GM15510 (cell line): ENCODE measurements around the gene GPR52.

Experiments
- POLR2A ChIP-seq: IDR thresholded peaks from 3 replicates; pipeline ENCODE4 v1.6.1; 2011; ENCODE audit warnings: borderline replicate concordance; ENCODE audit not compliant: insufficient read length; ENCODE audit errors: extremely low read depth

Gene GPR52

DNA sequence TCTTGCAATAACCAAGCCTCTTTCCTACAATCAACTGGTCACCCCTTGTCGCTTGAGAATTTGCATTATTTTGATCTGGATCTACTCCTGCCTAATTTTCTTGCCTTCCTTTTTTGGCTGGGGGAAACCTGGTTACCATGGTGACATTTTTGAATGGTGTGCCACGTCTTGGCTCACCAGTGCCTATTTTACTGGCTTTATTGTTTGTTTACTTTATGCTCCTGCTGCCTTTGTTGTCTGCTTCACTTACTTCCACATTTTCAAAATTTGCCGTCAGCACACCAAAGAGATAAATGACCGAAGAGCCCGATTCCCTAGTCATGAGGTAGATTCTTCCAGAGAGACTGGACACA lies 743 bp downstream of the GPR52 start:
- no peak for TF ChIP-seq POLR2A

DNA sequence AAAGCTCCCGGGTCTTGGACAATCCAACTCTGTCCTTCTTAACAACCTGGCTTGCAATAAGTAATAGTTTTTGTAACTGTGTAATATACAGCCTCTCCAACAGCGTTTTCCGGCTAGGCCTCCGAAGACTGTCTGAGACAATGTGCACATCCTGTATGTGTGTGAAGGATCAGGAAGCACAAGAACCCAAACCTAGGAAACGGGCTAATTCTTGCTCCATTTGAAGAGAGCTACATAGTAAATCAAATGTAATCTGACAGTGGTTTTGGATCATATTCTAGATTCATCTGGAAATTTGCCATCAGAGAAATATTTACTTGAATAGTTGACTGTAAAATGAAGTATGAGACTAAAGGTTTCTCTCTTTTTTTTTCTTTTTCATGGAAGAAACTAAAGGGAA lies 1.2 kb downstream of the GPR52 start:
- no peak for TF ChIP-seq POLR2A

DNA sequence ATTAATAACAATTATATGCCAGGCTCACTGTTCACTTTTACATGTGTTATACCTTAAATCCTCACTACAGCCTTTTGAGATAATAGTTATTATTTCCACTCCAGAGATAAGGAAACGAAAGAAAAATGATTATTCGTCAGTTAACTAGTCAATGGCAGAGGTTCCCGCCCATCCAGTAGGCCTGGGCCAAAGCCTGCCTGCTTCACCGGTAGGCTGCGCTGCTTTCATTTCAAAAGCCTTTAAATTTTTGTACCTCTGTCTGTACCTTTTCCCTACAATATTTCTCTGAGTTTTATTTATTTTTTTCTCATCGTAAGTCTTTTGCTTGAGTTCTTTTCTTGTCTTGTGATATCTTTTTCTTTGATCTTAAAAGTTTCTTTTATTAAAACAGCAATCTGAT lies 3.6 kb downstream of the GPR52 start:
- no peak for TF ChIP-seq POLR2A

DNA sequence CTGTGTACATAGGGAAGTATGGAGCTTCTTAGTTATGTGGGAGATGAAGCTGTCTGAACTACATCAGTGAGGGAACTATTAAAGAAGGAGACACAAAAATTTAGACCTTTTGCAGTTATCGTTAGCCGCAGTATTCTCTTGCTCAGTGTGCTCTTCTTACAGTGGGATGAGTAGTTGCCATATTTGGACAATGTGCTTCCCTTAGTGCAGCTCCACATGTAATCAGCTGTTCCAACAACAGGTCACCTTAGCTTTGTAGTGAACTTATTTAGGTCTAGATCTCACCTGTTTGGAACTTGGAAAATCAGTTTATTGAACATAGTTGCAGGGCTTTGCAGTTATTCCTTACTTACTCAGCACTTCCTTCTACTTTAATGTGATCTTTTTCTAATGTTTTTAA lies 18.1 kb downstream of the GPR52 start:
- TF ChIP-seq POLR2A: no peak

DNA sequence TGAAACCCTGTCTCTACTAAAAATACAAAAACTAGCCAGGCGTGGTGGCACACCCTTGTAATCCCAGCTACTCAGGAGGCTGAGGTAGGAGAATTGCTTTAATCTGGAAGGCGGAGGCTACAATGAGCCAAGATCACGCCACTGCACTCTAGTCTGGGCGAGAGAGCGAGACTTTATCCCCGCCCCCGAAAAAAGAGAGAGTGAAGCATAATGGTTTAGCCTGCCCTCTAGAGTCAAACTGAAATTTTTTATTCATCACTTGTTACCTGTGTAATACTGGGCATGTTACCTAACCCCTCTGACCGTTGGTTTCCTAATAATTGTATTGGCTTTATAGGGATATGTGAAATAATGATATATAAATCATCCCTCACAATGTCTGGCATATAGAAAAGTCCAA lies 18.8 kb downstream of the GPR52 start:
- no peak for TF ChIP-seq POLR2A

DNA sequence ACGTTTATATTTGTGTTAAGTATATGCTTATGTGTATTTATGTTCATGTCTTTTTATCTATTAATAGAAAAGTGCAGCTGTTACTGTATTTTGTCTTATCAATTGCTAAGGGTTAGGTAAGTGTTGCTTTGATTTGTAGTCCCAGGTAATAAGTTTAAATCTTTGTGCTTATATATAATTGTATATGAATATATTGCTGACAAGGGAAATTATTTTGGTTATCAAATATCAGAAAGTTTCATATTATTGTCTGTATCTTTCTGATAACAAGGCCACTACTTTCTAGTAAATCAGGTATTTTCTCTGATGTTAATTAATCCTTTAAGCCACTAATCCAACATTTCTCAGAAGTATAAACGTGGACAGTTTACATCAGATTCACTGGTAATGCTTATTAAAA lies 21.3 kb downstream of the GPR52 start:
- no peak for TF ChIP-seq POLR2A

DNA sequence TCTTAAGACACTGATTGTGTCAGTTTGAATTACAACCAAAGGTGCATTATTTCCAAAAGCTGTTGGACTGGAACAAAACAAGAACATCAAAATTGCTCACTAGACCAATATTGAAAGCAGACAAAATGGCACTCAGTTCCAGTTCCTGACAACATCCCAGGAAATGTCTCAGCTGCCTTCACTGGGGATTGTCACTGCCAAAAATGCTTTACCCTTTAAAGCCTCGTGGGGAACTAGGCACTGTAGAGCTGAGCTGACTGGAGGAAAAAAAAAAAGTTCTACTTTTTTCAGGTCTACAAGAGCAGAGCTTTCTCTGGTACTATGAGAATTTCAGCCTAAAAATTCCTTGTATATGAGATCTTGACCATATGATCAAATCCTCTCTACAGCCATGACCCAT lies 21.9 kb downstream of the GPR52 start:
- no peak for TF ChIP-seq POLR2A

DNA sequence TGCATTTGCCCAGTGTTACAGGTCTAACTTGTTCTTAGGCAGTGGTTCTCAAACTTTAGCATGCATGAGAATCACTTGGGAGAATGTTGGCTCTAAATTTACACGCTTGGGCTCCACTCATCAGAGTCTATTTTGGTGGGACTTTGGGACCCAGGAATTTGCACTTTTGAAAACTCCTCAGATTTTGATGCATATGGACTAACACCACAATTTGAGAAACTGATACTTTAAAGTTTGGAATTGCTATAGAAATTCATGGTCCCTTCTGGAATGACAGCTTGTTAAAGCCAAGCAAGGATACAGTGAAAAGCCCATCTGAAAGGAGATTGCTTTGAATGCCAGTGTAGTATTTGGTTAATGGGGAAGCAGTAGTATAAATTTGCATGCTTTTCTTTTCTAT lies 31.5 kb downstream of the GPR52 start:
- TF ChIP-seq POLR2A: no peak

DNA sequence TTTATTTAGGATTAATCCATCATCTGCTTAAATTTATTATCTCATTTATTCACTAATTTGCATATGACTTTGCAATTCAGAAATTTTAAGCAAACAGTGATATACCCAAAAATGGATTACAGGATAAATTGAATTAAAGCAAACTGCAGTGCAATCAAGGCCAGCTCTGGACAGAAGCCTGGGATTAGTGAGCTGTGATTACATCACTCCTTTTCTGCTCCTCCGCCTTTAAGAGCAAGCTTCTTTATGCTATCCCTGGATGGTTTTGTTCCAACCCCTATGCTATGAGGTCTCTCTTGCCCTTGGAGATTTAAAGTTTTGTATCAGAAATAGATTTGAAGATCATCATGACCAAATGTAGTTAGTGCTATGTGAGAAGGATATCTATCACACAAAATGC lies 32.6 kb downstream of the GPR52 start:
- no peak for TF ChIP-seq POLR2A

DNA sequence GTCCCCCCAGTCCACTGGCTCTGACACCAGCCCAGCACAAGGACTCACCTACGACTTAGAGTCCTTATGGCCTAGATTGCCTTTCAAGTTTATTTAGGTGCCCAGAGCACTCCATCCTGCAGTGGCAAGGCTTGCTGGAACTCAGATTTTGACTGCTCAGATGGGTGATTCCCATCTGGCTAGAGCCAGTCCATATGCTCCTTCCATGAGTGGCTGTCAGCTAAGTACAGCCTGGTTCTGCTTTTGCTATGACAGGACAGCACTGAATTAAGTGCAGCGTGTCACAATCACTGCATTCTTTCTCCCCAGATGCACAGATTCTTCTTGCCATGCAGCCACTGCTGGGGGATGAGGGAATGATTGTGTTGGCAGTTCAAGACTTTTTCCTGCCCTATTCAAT lies 43.8 kb downstream of the GPR52 start:
- TF ChIP-seq POLR2A: no peak

DNA sequence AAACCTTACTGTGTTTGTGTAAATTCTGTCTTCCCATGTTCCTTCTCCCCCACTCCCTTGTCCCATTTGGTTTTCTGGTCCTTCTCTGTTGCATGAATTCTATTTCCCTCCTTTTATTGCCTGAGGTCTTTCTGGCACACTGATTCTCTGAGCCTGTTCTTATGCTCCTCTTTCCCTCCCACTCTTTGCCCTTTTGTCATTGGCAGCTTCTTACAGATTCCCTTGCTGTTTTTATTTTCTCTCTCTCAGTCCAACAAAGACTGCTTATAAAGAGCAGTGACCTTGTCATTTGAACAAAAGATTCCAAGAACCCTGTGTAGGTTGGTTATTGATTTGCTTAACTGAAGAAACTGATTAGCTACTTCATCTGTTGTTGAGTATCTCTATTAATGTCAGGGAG lies 49.7 kb downstream of the GPR52 start:
- no peak for TF ChIP-seq POLR2A
